Mesenchymal stem cell (in vitro differentiated cells and primary cell): ENCODE results near the gene MTMR11.

ENCODE experiments used
- DNase-seq: peaks from one replicate; pipeline ENCODE4 v3.0.0-alpha.2; 2013
- H2AFZ ChIP-seq: one replicate; pipeline ENCODE4 v1.6.1; 2013; ENCODE audit warnings: low read depth, mild to moderate bottlenecking, control low read depth, inconsistent platforms, low read length, moderate library complexity
- H2AK5ac ChIP-seq: 2 replicates; pipeline ENCODE4 v1.6.1; 2013; ENCODE audit warnings: low read length, moderate library complexity, mild to moderate bottlenecking, inconsistent platforms; ENCODE audit not compliant: severe bottlenecking
- H2BK120ac ChIP-seq: one replicate; pipeline ENCODE4 v1.6.1; 2013; ENCODE audit warnings: low read depth, mild to moderate bottlenecking, inconsistent platforms, low read length, moderate library complexity
- H2BK12ac ChIP-seq, 2 experiments: one replicate each; pipeline ENCODE4 v1.6.1; 2013; ENCODE audit warnings: inconsistent platforms in 2 of 2, low read length in 2 of 2, mild to moderate bottlenecking in 2 of 2, moderate library complexity in 2 of 2, control low read depth in 1 of 2
- H2BK15ac ChIP-seq: one replicate; pipeline ENCODE4 v1.6.1; 2013; ENCODE audit warnings: mild to moderate bottlenecking, low read depth, inconsistent platforms; ENCODE audit not compliant: poor library complexity, severe bottlenecking
- H2BK5ac ChIP-seq: 2 replicates; pipeline ENCODE4 v1.6.1; 2013; ENCODE audit warnings: low read depth, mild to moderate bottlenecking, low read length, control low read depth, inconsistent platforms; ENCODE audit not compliant: poor library complexity, severe bottlenecking
- H3K14ac ChIP-seq, 2 experiments: one replicate each; pipeline ENCODE4 v1.6.1; 2013; ENCODE audit warnings: inconsistent platforms in 2 of 2, low read length in 2 of 2, control low read depth in 1 of 2, mild to moderate bottlenecking in 1 of 2, moderate library complexity in 1 of 2
- H3K18ac ChIP-seq, 2 experiments: one replicate each; pipeline ENCODE4 v1.6.1; 2013; ENCODE audit warnings: inconsistent platforms in 2 of 2, low read length in 2 of 2, control low read depth in 1 of 2, low read depth in 1 of 2, mild to moderate bottlenecking in 1 of 2
- H3K23ac ChIP-seq, 2 experiments: one replicate each; pipeline ENCODE4 v1.6.1; 2013; ENCODE audit warnings: inconsistent platforms in 2 of 2, low read length in 2 of 2, mild to moderate bottlenecking in 2 of 2, moderate library complexity in 2 of 2, control low read depth in 1 of 2
- H3K27ac ChIP-seq: 2 replicates; pipeline ENCODE4 v1.5.1; 2013; ENCODE audit warnings: mild to moderate bottlenecking, moderate library complexity, low read length, control low read depth, inconsistent platforms; ENCODE audit not compliant: poor library complexity, severe bottlenecking
- H3K27me3 ChIP-seq, 2 experiments: 2 replicates each; pipeline versions ENCODE4 v1.6.1 to v1.7.0; 2013; ENCODE audit warnings: low read length in 2 of 2, mild to moderate bottlenecking in 2 of 2, moderate library complexity in 2 of 2, control low read depth in 1 of 2, inconsistent platforms in 1 of 2; ENCODE audit not compliant: control insufficient read depth in 1 of 2, insufficient read depth in 1 of 2
- H3K36me3 ChIP-seq, 2 experiments: 2 replicates each; pipeline versions ENCODE4 v1.6.1 to v1.7.0; 2013; ENCODE audit warnings: low read length in 2 of 2, control low read depth in 1 of 2, inconsistent platforms in 1 of 2, low read depth in 1 of 2, mild to moderate bottlenecking in 1 of 2; ENCODE audit not compliant: insufficient read depth in 2 of 2, control insufficient read depth in 1 of 2
- H3K4ac ChIP-seq, 2 experiments: one replicate each; pipeline ENCODE4 v1.6.1; 2013; ENCODE audit warnings: inconsistent platforms in 2 of 2, low read length in 2 of 2, mild to moderate bottlenecking in 2 of 2, moderate library complexity in 2 of 2, control low read depth in 1 of 2, low read depth in 1 of 2
- H3K4me1 ChIP-seq: 2 replicates; pipeline ENCODE4 v1.6.1; 2013; ENCODE audit warnings: low read depth, low read length, control low read depth; ENCODE audit not compliant: control insufficient read depth, insufficient read depth
- H3K4me2 ChIP-seq: 2 replicates; pipeline ENCODE4 v1.6.1; 2013; ENCODE audit warnings: low read length, mild to moderate bottlenecking, inconsistent platforms; ENCODE audit not compliant: poor library complexity, severe bottlenecking
- H3K4me3 ChIP-seq, 2 experiments: 2 replicates each; pipeline versions ENCODE4 v1.5.1 to v1.7.0; 2013; ENCODE audit warnings: low read length in 2 of 2, mild to moderate bottlenecking in 2 of 2, control low read depth in 1 of 2, low read depth in 1 of 2; ENCODE audit not compliant: insufficient read depth in 1 of 2
- H3K79me1 ChIP-seq: replicated peaks from 2 replicates; pipeline ENCODE4 v1.6.1; 2013; ENCODE audit warnings: mild to moderate bottlenecking, control low read depth, low read length, inconsistent platforms; ENCODE audit not compliant: poor library complexity, severe bottlenecking
- H3K9ac ChIP-seq: 2 replicates; pipeline ENCODE4 v1.7.0; 2013; ENCODE audit warnings: mild to moderate bottlenecking, low read length, moderate library complexity
- H3K9me3 ChIP-seq: 2 replicates; pipeline ENCODE4 v1.7.0; 2013; ENCODE audit warnings: mild to moderate bottlenecking, low read length; ENCODE audit not compliant: control insufficient read depth
- H4K8ac ChIP-seq: one replicate; pipeline ENCODE4 v1.6.1; 2013; ENCODE audit warnings: inconsistent platforms, mild to moderate bottlenecking, low read length, moderate library complexity
- H4K91ac ChIP-seq: one replicate; pipeline ENCODE4 v1.6.1; 2013; ENCODE audit warnings: mild to moderate bottlenecking, low read length, inconsistent platforms
- WGBS: methylation state at CpG from one replicate; pipeline ENCODE4 v1.1.7; 2013; ENCODE audit warnings: mixed read lengths; 5-methylcytosine and 5-hydroxymethylcytosine counted together

Gene MTMR11

DNA sequence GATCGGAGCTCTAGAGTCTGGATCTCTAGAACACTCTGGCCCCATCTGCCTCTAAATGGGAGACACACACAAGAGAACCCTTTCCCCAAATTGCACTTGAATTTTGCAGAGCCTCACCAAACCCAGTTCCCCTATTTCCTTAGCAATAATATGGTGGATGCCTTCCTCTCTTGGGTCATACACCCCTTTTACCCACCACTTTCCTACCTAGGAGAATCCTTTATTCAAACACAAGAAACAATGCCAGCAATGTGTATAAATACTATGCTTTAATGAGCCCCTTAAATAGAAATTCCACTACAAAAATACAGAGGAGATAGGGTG lies 8.3 kb downstream of the MTMR11 start:
- peak overlapping the region; percentile 94 for H3K27ac ChIP-seq
- H3K9ac ChIP-seq: peak overlapping the region; percentile 99
- H3K36me3 ChIP-seq: peaks cover 43 to 82% of the 10 kb centered on the region in 2 experiments

GRCh38 chr1:149927563-149928400 lies 8.9 kb downstream of the MTMR11 start, which contains the start of gene SF3B4:
TSS of gene SF3B4 (minus strand) at chr1:149927803. CDS start at chr1:149927759, 44 bp downstream.
- H3K9me3 ChIP-seq: no peaks in the 10 kb centered on the region
- peak within 1 kb of the TSS in 1 of 2 experiments; percentile 19 for H2BK12ac ChIP-seq
- H3K4me1 ChIP-seq: peaks cover 9% of the 10 kb centered on the region
- H3K18ac ChIP-seq: peak within 1 kb of the TSS; percentile 92 to 93
- DNase-seq: peak; percentile 93
- H2AFZ ChIP-seq: peak within 1 kb of the TSS; percentile 24
- H3K79me1 ChIP-seq: peaks cover 19% of the 10 kb centered on the region
- H3K23ac ChIP-seq: peak within 1 kb of the TSS; percentile 32 to 44
- H3K4me2 ChIP-seq: peak within 1 kb of the TSS; percentile 57
- H2BK15ac ChIP-seq: peak within 1 kb of the TSS; percentile 34
- under 1% methylated on average over 45 of the region's 47 CpGs for WGBS
- H4K91ac ChIP-seq: peak within 1 kb of the TSS; percentile 94
- H4K8ac ChIP-seq: peak within 1 kb of the TSS; percentile 96
- no peak within 1 kb of the TSS for H2BK120ac ChIP-seq
- peak within 1 kb of the TSS; percentile 78 to 95 for H3K4ac ChIP-seq
- H2BK5ac ChIP-seq: peak within 1 kb of the TSS; percentile 74
- no peak within 1 kb of the TSS for H3K14ac ChIP-seq
- no peaks in the 10 kb centered on the region for H3K27me3 ChIP-seq
- H2AK5ac ChIP-seq: peak within 1 kb of the TSS; percentile 70
- H3K4me3 ChIP-seq: peak within 1 kb of the TSS; percentile 91 to 97
- peak within 1 kb of the TSS; percentile 99 for H3K9ac ChIP-seq
- peak within 1 kb of the TSS; percentile 94 for H3K27ac ChIP-seq
- peaks cover 40 to 83% of the 10 kb centered on the region in 2 experiments for H3K36me3 ChIP-seq

More for the DNA sequence above, 8.3 kb downstream of the MTMR11 start:
- 0% methylated on average over 1 of the region's 1 CpG for whole genome bisulfite sequencing
- peak overlapping the region in 1 of 2 experiments; percentile 95 for H3K4ac ChIP-seq
- no peak overlapping the region for H2BK15ac ChIP-seq
- no peaks in the 10 kb centered on the region for H3K9me3 ChIP-seq
- H4K8ac ChIP-seq: peak overlapping the region; percentile 96
- peaks cover 9% of the 10 kb centered on the region for H3K4me1 ChIP-seq
- H3K27me3 ChIP-seq: no peaks in the 10 kb centered on the region
- peak overlapping the region; percentile 15 to 80 for H3K18ac ChIP-seq
- peak overlapping the region; percentile 57 for H3K4me2 ChIP-seq
- no peak for DNase-seq
- no peak overlapping the region for H3K23ac ChIP-seq
- no peak overlapping the region for H2BK5ac ChIP-seq
- no peak overlapping the region for H2BK12ac ChIP-seq
- no peak overlapping the region for H3K14ac ChIP-seq
- peak overlapping the region; percentile 53 to 97 for H3K4me3 ChIP-seq
- H4K91ac ChIP-seq: peak overlapping the region; percentile 94
- H2AFZ ChIP-seq: no peak overlapping the region
- peak overlapping the region; percentile 4 for H2AK5ac ChIP-seq
- H2BK120ac ChIP-seq: no peak overlapping the region
- peaks cover 17% of the 10 kb centered on the region for H3K79me1 ChIP-seq

DNA sequence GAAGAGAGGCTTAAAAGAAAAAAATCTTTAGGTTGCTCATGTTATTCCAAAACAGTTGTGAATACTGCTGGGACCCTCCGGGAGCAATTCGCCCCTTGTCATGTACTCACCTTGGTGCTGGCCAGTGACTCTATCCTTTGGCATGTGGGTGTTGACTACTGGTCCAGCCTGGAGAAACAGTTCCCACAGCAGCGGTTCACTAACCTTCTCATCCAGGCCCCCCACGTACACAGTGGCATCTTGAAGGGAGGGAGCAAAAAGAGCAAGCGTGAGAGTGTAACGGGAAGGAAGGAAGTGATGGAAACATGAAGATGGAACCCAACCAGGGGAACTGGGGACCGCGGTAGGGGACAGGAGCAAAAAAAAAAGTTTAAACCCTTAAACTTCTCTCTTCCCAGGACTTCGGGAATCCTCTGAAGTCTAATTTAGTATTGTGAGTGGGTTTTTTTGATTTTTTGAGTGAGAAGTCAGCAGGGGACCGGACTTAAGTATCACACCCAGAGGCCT lies 9.6 kb downstream of the MTMR11 start:
- Histone ChIP-seq H2BK15ac (peak overlapping the region; percentile 34), H3K4me3 (peak overlapping the region; percentile 91 to 97), H3K79me1 (peaks cover 19% of the 10 kb centered on the region), H3K14ac (no peak overlapping the region), H3K23ac (no peak overlapping the region), H2AFZ (no peak overlapping the region), H3K9me3 (no peaks in the 10 kb centered on the region), H3K18ac (peak overlapping the region in 1 of 2 experiments; percentile 92), H3K36me3 (peaks cover 40 to 83% of the 10 kb centered on the region in 2 experiments), H2BK120ac (no peak overlapping the region), H3K9ac (peak overlapping the region; percentile 99), H2BK12ac (no peak overlapping the region), H2BK5ac (peak overlapping the region; percentile 74), H4K8ac (peak overlapping the region; percentile 70), H3K4me2 (peak overlapping the region; percentile 20), H3K4ac (peak overlapping the region; percentile 6 to 86), H3K4me1 (peaks cover 9% of the 10 kb centered on the region), H3K27me3 (no peaks in the 10 kb centered on the region), H3K27ac (peak overlapping the region; percentile 88), H4K91ac (no peak overlapping the region), H2AK5ac (peak overlapping the region; percentile 70)
- no peak for DNase-seq
- 2% methylated on average over 4 of the region's 10 CpGs for WGBS

- Histone ChIP-seq H3K4me3 (peak overlapping the region in 1 of 2 experiments; percentile 97), H3K9me3 (no peaks in the 10 kb centered on the region), H3K36me3 (peaks cover 36 to 83% of the 10 kb centered on the region in 2 experiments), H4K91ac (no peak overlapping the region), H2AFZ (no peak overlapping the region), H2AK5ac (no peak overlapping the region), H3K18ac (no peak overlapping the region), H3K4me2 (peak overlapping the region; percentile 6), H2BK15ac (no peak overlapping the region), H3K79me1 (peaks cover 19% of the 10 kb centered on the region), H3K9ac (no peak overlapping the region), H3K4me1 (peaks cover 9% of the 10 kb centered on the region), H2BK12ac (no peak overlapping the region), H3K14ac (no peak overlapping the region), H3K23ac (peak overlapping the region in 1 of 2 experiments; percentile 42), H3K27ac (no peak overlapping the region), H2BK5ac (no peak overlapping the region), H2BK120ac (no peak overlapping the region), H4K8ac (no peak overlapping the region), H3K4ac (no peak overlapping the region), H3K27me3 (no peaks in the 10 kb centered on the region)
- DNase-seq: no peak
- WGBS: 97% methylated on average over 9 of the region's 9 CpGs
Observed at GRCh38 chr1:149926296-149926695, 10.4 kb downstream of the MTMR11 start.
